ENCODE measurements around the gene TARBP1.

TARBP1 gene

GRCh38 chr1:234484218-234484617 lies 5.2 kb upstream of the TARBP1 start:
- no peak for DNase-seq (ENCODE audit: low read depth)

- no peak for DNase-seq (ENCODE audit: low read depth)
Measured at GRCh38 chr1:234481771-234482170, 2.8 kb upstream of the TARBP1 start.

GRCh38 chr1:234479866-234480265 lies 887 bp upstream of the TARBP1 start:
- no peak for DNase-seq (ENCODE audit: low read depth)

- no peak for DNase-seq (ENCODE audit: low read depth)
Measured at GRCh38 chr1:234479310-234479559, 256 bp upstream of the TARBP1 start.

GRCh38 chr1:234478152-234478480 lies 863 bp downstream of the TARBP1 start:
- peak; percentile 54 for DNase-seq (ENCODE audit: low read depth)

- no peak for DNase-seq (ENCODE audit: low read depth)
Measured at GRCh38 chr1:234477386-234478151, 1.4 kb downstream of the TARBP1 start.

- DNase-seq (ENCODE audit: low read depth): no peak
Measured at GRCh38 chr1:234476172-234476571, 2.8 kb downstream of the TARBP1 start.

GRCh38 chr1:234475167-234475793 lies 3.7 kb downstream of the TARBP1 start:
- no peak for DNase-seq (ENCODE audit: low read depth)

GRCh38 chr1:234474375-234474774 lies 4.6 kb downstream of the TARBP1 start:
- no peak for DNase-seq (ENCODE audit: low read depth)

- DNase-seq (ENCODE audit: low read depth): no peak
Measured at GRCh38 chr1:234473118-234473517, 5.9 kb downstream of the TARBP1 start.

- DNase-seq (ENCODE audit: low read depth): no peak
Measured at GRCh38 chr1:234469376-234469775, 9.6 kb downstream of the TARBP1 start.

GRCh38 chr1:234468580-234468979 lies 10.4 kb downstream of the TARBP1 start:
- no peak for DNase-seq (ENCODE audit: low read depth)

- DNase-seq (ENCODE audit: low read depth): no peak
Measured at GRCh38 chr1:234467821-234468220, 11.2 kb downstream of the TARBP1 start.

- no peak for DNase-seq (ENCODE audit: low read depth)
Measured at GRCh38 chr1:234466945-234467344, 12.0 kb downstream of the TARBP1 start.

GRCh38 chr1:234463749-234464148 lies 15.2 kb downstream of the TARBP1 start:
- DNase-seq (ENCODE audit: low read depth): no peak

- DNase-seq (ENCODE audit: low read depth): no peak
Measured at GRCh38 chr1:234460652-234461051, 18.3 kb downstream of the TARBP1 start.

GRCh38 chr1:234458352-234459017 lies 20.5 kb downstream of the TARBP1 start:
- no peak for DNase-seq (ENCODE audit: low read depth)

- no peak for DNase-seq (ENCODE audit: low read depth)
Measured at GRCh38 chr1:234454926-234455325, 24.1 kb downstream of the TARBP1 start.

- no peak for DNase-seq (ENCODE audit: low read depth)
Measured at GRCh38 chr1:234452406-234452965, 26.5 kb downstream of the TARBP1 start.

GRCh38 chr1:234440348-234440747 lies 38.6 kb downstream of the TARBP1 start:
- DNase-seq (ENCODE audit: low read depth): no peak

- DNase-seq (ENCODE audit: low read depth): no peak
Measured at GRCh38 chr1:234438579-234438978, 40.4 kb downstream of the TARBP1 start.

GRCh38 chr1:234437423-234438171 lies 41.4 kb downstream of the TARBP1 start:
- no peak for DNase-seq (ENCODE audit: low read depth)

- no peak for DNase-seq (ENCODE audit: low read depth)
Measured at GRCh38 chr1:234435620-234436019, 43.4 kb downstream of the TARBP1 start.

All from T follicular helper cell (primary cell).